Neutrophil (primary cell): Measurements from ENCODE around the gene GRIN2A.

Experiments
- H3K27ac ChIP-seq: fragments of 200-600 bp; sonication (generic); 2 replicates; pipeline ENCODE4 v1.5.1; 2016; ENCODE audit warnings: mild to moderate bottlenecking, moderate library complexity
- H3K27me3 ChIP-seq: fragments of 200-600 bp; sonication (generic); 2 replicates; pipeline ENCODE4 v1.6.0; 2016; ENCODE audit warnings: mild to moderate bottlenecking
- H3K36me3 ChIP-seq: fragments of 200-600 bp; sonication (generic); 2 replicates; pipeline ENCODE4 v1.5.1; 2017
- H3K4me1 ChIP-seq, 2 experiments: fragments of 200-600 bp in 1 of 2; sonication (generic) in 1 of 2; 1 replicate in 1 of 2; 2 replicates in 1 of 2; pipeline versions ENCODE4 v1.5.1 to v1.6.1; 2013 to 2016; ENCODE audit warnings: low read depth in 1 of 2, low read length in 1 of 2, mild to moderate bottlenecking in 1 of 2, moderate library complexity in 1 of 2; ENCODE audit not compliant: control insufficient read depth in 1 of 2, insufficient read depth in 1 of 2
- H3K4me3 ChIP-seq, 2 experiments: fragments of 200-600 bp in 1 of 2; sonication (generic) in 1 of 2; 1 replicate in 1 of 2; 2 replicates in 1 of 2; pipeline ENCODE4 v1.5.1; 2013 to 2016; ENCODE audit warnings: low read depth in 1 of 2, low read length in 1 of 2, mild to moderate bottlenecking in 1 of 2, moderate library complexity in 1 of 2
- H3K9me3 ChIP-seq: fragments of 200-600 bp; sonication (generic); 2 replicates; pipeline ENCODE4 v1.5.1; 2016
- TF ChIP-seq, protein P1 (sequence below): fragments of 200-600 bp; sonication (generic); IDR thresholded peaks from 2 replicates; pipeline ENCODE4 v1.5.1; 2016; ENCODE audit warnings: antibody characterized with exemption

GRIN2A gene

GRCh38 chr16:10165643-10166042, 16.6 kb downstream of the GRIN2A start:
- TF ChIP-seq, protein P1, sequence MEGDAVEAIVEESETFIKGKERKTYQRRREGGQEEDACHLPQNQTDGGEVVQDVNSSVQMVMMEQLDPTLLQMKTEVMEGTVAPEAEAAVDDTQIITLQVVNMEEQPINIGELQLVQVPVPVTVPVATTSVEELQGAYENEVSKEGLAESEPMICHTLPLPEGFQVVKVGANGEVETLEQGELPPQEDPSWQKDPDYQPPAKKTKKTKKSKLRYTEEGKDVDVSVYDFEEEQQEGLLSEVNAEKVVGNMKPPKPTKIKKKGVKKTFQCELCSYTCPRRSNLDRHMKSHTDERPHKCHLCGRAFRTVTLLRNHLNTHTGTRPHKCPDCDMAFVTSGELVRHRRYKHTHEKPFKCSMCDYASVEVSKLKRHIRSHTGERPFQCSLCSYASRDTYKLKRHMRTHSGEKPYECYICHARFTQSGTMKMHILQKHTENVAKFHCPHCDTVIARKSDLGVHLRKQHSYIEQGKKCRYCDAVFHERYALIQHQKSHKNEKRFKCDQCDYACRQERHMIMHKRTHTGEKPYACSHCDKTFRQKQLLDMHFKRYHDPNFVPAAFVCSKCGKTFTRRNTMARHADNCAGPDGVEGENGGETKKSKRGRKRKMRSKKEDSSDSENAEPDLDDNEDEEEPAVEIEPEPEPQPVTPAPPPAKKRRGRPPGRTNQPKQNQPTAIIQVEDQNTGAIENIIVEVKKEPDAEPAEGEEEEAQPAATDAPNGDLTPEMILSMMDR = no peak
- Histone ChIP-seq H3K4me3 (no peak overlapping the region), H3K9me3 (no peaks in the 10 kb centered on the region), H3K36me3 (no peaks in the 10 kb centered on the region), H3K4me1 (no peaks in the 10 kb centered on the region), H3K27me3 (no peaks in the 10 kb centered on the region), H3K27ac (no peak overlapping the region)

GRCh38 chr16:10162981-10163380, 19.2 kb downstream of the GRIN2A start:
- Histone ChIP-seq H3K27ac (no peak overlapping the region), H3K27me3 (no peaks in the 10 kb centered on the region), H3K4me1 (no peaks in the 10 kb centered on the region), H3K36me3 (no peaks in the 10 kb centered on the region), H3K4me3 (no peak overlapping the region), H3K9me3 (no peaks in the 10 kb centered on the region)
- TF ChIP-seq, protein P1 = no peak

GRCh38 chr16:10156099-10156498, 26.1 kb downstream of the GRIN2A start:
- no peaks in the 10 kb centered on the region for H3K27me3 ChIP-seq
- H3K4me1 ChIP-seq = no peaks in the 10 kb centered on the region
- H3K9me3 ChIP-seq = no peaks in the 10 kb centered on the region
- TF ChIP-seq, protein P1 = no peak
- H3K27ac ChIP-seq = no peak overlapping the region
- no peaks in the 10 kb centered on the region for H3K36me3 ChIP-seq
- H3K4me3 ChIP-seq = no peak overlapping the region

- TF ChIP-seq, protein P1 = no peak
- no peak overlapping the region for H3K27ac ChIP-seq
Observed at GRCh38 chr16:10154389-10154788, 27.8 kb downstream of the GRIN2A start.

GRCh38 chr16:10153985-10154384, 28.2 kb downstream of the GRIN2A start:
- Histone ChIP-seq H3K4me1 (no peaks in the 10 kb centered on the region), H3K4me3 (no peak overlapping the region), H3K27me3 (no peaks in the 10 kb centered on the region), H3K36me3 (no peaks in the 10 kb centered on the region), H3K9me3 (no peaks in the 10 kb centered on the region), H3K27ac (no peak overlapping the region)
- TF ChIP-seq, protein P1 = no peak

More at GRCh38 chr16:10154389-10154788, 27.8 kb downstream of the GRIN2A start:
- Histone ChIP-seq H3K4me1 (no peaks in the 10 kb centered on the region), H3K36me3 (no peaks in the 10 kb centered on the region), H3K9me3 (no peaks in the 10 kb centered on the region), H3K4me3 (no peak overlapping the region), H3K27me3 (no peaks in the 10 kb centered on the region)

DNA sequence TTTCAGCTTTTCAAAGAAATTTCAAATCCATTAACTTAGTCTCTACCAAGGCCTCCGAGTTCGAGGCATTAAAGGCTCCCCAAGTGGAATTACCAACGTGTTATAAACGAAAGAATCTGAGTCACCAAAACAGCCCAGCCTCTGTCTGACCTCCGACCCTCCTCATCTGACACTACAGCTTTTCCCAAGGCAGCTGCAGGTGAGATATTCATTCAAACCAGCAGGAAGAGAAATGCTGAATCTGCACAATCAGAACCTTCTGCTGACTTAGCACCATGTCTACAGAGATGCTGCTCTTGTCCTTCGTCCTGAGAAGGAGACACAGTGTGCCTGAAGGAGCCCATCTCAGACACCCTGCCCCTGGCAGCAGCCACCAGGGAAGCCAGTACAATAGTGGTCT, 30.5 kb downstream of the GRIN2A start:
- Histone ChIP-seq H3K4me3 (no peak overlapping the region), H3K27ac (no peak overlapping the region), H3K27me3 (no peaks in the 10 kb centered on the region), H3K4me1 (no peaks in the 10 kb centered on the region), H3K9me3 (no peaks in the 10 kb centered on the region), H3K36me3 (no peaks in the 10 kb centered on the region)
- TF ChIP-seq, protein P1 = no peak
